Endodermal cell (in vitro differentiated cells): ENCODE data around the gene MTG2. TPM values are rescaled to one million over a fixed set of nuclear protein-coding genes. Genes with fewer than 3 reads are reported as not detected.

ENCODE experiments used
- DNase-seq: peaks from one replicate; pipeline ENCODE4 v3.0.0-alpha.2; 2017
- H3K27ac ChIP-seq: 2 replicates; pipeline ENCODE4 v1.5.1; 2013; ENCODE audit warnings: mild to moderate bottlenecking, low read depth, low read length, moderate library complexity
- H3K27me3 ChIP-seq: 2 replicates; pipeline ENCODE4 v1.6.1; 2013; ENCODE audit warnings: mild to moderate bottlenecking, low read length, moderate library complexity; ENCODE audit not compliant: insufficient read depth, control insufficient read depth, poor library complexity, severe bottlenecking
- H3K36me3 ChIP-seq: 2 replicates; pipeline ENCODE4 v1.7.0; 2013; ENCODE audit warnings: mild to moderate bottlenecking, low read length, moderate library complexity; ENCODE audit not compliant: control insufficient read depth, insufficient read depth
- H3K4me1 ChIP-seq: one replicate; pipeline ENCODE4 v1.7.0; 2013; ENCODE audit warnings: low read length; ENCODE audit not compliant: control insufficient read depth, insufficient read depth
- H3K4me3 ChIP-seq: 2 replicates; pipeline ENCODE4 v1.5.1; 2013; ENCODE audit warnings: mild to moderate bottlenecking, low read length, moderate library complexity
- H3K9ac ChIP-seq: 2 replicates; pipeline ENCODE4 v1.6.1; 2013; ENCODE audit warnings: mild to moderate bottlenecking, low read length, moderate library complexity; ENCODE audit not compliant: poor library complexity, severe bottlenecking; ENCODE audit errors: extremely low read depth
- H3K9me3 ChIP-seq: 2 replicates; pipeline ENCODE4 v1.6.1; 2013; ENCODE audit warnings: mild to moderate bottlenecking, low read length, moderate library complexity; ENCODE audit not compliant: control insufficient read depth
- H3K27ac Mint-ChIP-seq: 2 replicates; pipeline ENCODE4 v1.8.0; 2020; ENCODE audit warnings: mixed read lengths
- H3K27me3 Mint-ChIP-seq: 2 replicates; pipeline ENCODE4 v1.8.0; 2021; ENCODE audit warnings: mild to moderate bottlenecking, mixed read lengths; ENCODE audit not compliant: insufficient read depth
- H3K36me3 Mint-ChIP-seq: 2 replicates; pipeline ENCODE4 v1.8.0; 2020; ENCODE audit warnings: low read depth, mixed read lengths
- H3K4me1 Mint-ChIP-seq: 2 replicates; pipeline ENCODE4 v1.8.0; 2020; ENCODE audit warnings: mixed read lengths
- H3K4me3 Mint-ChIP-seq: 2 replicates; pipeline ENCODE4 v1.8.0; 2020; ENCODE audit warnings: mild to moderate bottlenecking, moderate library complexity, mixed read lengths
- H3K9me3 Mint-ChIP-seq: 2 replicates; pipeline ENCODE4 v1.8.0; 2020; ENCODE audit warnings: mild to moderate bottlenecking, mixed read lengths
- CTCF ChIP-seq: fragments of 200-600 bp; sonication (generic); conservative IDR thresholded peaks from 2 replicates; pipeline ENCODE4 v1.5.0; 2021; ENCODE audit warnings: antibody characterized with exemption, mild to moderate bottlenecking
- WGBS, 2 experiments: methylation state at CpG; one replicate each; pipeline versions ENCODE4 v1.1.5 to v1.1.7; 2013; ENCODE audit warnings: missing lambda C conversion rate in 2 of 2, mixed read lengths in 1 of 2; ENCODE audit not compliant: insufficient coverage in 1 of 2, insufficient read length in 1 of 2; 5-methylcytosine and 5-hydroxymethylcytosine counted together
- total RNA-seq, 2 donors: library from RNA; stranded (reverse); fragmentation: NEBNext Ultra II Directional in 1 of 2; extraction: Animal tissue kit (Norgen Biotek cat#: 25700) in 1 of 2; gene quantifications; 2 replicates in 1 of 2; 3 replicates in 1 of 2; pipeline ENCODE4 v1.2.1, GENCODE V29; 2021

Gene MTG2
- total RNA-seq, 2 donors from 2014 or later = 28.2 to 29.6 TPM

DNA sequence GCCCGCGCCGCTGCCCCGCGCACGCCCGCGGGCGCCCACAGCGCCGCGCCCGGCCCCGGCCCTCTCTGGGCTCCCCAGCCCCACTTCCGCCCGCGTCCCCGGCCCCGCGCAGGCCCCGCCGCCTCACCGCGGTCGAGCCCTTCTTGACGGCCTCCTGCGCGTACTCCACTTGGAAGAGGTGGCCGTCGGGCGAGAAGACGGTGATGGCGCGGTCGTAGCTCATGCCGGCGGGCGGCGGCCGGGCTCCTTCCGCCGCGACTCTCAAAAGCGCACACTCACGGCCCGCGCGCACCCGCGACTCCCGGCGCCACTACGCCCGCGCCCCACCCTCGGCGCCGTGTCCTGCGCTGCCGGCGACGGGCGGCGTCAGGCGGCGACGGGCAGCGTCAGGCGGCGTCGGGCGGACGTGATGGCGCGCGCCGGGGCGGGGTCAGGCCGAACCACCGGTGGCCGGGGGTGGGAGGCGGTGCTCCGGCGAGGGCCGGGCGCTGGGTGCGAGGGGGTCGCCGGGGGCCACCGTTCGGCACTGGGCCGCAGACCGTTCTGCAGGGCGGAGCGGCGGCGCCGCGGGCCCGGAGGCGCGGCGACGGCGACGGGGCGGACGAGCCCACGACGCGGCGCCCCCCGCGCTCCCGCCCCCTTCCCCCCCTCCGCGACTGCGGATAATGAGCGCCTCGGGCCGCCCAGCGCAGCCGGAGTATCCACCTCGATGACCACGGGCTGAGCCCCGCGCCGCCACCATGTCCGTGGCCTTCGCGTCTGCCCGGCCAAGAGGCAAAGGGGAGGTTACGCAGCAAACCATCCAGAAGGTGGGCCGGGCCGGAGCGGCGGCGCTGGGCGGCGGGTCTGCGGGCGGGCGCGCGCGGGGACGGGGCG lies 39.5 kb upstream of the MTG2 start, which contains the start of the genes PSMA7 and SS18L1:
TSS of gene PSMA7 (minus strand) at position 314 of the 876 bp plus-strand sequence. CDS start at position 223, 91 bp downstream.
TSS of gene SS18L1 (plus strand) at position 689 of the 876 bp plus-strand sequence. CDS start at position 741, 52 bp downstream.
- TF ChIP-seq CTCF = no peak
- Histone ChIP-seq H3K4me1 (peaks cover 14% of the 10 kb centered on the region), H3K9me3 (no peaks in the 10 kb centered on the region), H3K9ac (peak within 1 kb of the TSS; percentile 73), H3K27ac (peak within 1 kb of the TSS; percentile 97), H3K27me3 (no peaks in the 10 kb centered on the region), H3K4me3 (peak within 1 kb of the TSS; percentile 86), H3K36me3 (peaks cover 47% of the 10 kb centered on the region)
- Mint-ChIP-seq H3K4me1 (peaks cover 27% of the 10 kb centered on the region), H3K36me3 (peaks cover 39% of the 10 kb centered on the region), H3K4me3 (peak within 1 kb of the TSS; percentile 85), H3K9me3 (no peaks in the 10 kb centered on the region), H3K27ac (peak within 1 kb of the TSS; percentile 94), H3K27me3 (no peaks in the 10 kb centered on the region)
- DNase-seq = peak; percentile 89
- WGBS, 2 experiments = 0% methylated on average over 5 to 147 of the region's 148 CpGs

DNA sequence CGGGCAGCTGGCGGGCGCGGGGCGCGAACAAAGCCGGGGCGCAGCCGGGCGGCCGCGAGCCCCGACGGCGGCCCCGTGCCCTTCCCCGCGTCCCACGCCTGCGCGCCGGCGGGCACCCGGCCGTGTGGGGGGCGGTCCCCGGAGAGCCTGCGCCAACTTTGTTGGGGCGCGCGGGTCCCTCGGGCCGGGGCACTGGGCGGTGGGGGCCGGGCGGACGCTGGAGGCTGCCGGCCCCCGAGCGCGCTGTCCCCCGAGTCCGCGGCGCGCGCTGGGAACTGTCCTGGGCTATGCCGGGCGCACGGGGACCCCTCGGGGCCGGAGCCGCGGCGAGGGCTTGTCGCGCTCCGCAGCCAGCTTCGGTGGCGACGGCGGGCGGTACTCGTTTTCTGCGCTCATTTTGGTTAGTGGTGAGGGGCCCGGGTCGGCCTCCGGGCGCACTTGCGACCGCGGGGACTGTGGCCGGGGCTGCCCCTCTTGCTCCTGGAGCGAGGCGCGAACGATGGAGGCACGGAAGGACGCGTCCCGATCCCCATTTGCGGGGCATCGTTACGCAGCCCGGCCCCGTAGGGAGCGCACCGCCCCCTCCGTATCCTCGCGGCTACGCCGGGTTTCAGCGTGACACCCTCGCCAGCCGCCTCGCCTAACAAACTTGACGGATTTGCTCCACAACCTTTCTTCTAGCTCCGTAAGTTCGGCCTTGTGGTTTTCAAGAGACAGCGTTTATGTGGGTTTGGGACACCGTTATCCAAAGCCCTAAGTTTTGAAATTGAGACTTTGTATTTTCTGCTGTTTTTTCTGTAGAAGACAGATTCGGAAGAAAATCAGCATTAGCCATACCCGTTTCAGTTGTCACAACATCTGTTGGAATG lies 38.6 kb upstream of the MTG2 start:
- Mint-ChIP-seq H3K36me3 (peaks cover 31% of the 10 kb centered on the region), H3K4me1 (peaks cover 28% of the 10 kb centered on the region), H3K4me3 (peak overlapping the region; percentile 85), H3K27ac (peak overlapping the region; percentile 74), H3K27me3 (no peaks in the 10 kb centered on the region), H3K9me3 (no peaks in the 10 kb centered on the region)
- peak overlapping the region; percentile 81 for H3K4me3 ChIP-seq
- TF ChIP-seq CTCF = peak; percentile 24
- peaks cover 38% of the 10 kb centered on the region for H3K36me3 ChIP-seq
- WGBS, 2 experiments = 1 to 3% methylated on average over 45 to 104 of the region's 104 CpGs
- peak; percentile 78 for DNase-seq
- peak overlapping the region; percentile 59 for H3K9ac ChIP-seq
- peaks cover 14% of the 10 kb centered on the region for H3K4me1 ChIP-seq
- peak overlapping the region; percentile 70 for H3K27ac ChIP-seq
- H3K27me3 ChIP-seq = no peaks in the 10 kb centered on the region
- no peaks in the 10 kb centered on the region for H3K9me3 ChIP-seq

DNA sequence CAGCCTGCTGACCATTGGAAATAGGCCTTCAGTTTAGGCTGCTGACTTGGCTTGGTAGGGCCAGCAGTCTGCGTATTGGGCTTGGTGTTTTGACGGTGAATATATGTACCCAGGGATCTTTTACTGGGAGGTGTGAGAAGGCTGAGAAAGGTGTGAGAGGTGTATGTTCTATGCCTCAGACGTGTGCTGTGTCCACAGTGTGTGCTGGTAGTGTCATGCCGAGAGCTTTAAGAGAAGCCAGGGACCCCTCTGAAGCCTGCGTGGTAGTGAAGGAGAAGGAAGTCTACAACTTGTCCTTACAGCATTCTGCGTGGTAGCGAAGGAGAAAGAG lies 37.2 kb upstream of the MTG2 start:
- peaks cover 14% of the 10 kb centered on the region for H3K4me1 ChIP-seq
- Mint-ChIP-seq H3K4me1 (peaks cover 30% of the 10 kb centered on the region), H3K4me3 (peak overlapping the region; percentile 85), H3K27ac (no peak overlapping the region), H3K36me3 (peaks cover 21% of the 10 kb centered on the region), H3K27me3 (no peaks in the 10 kb centered on the region), H3K9me3 (no peaks in the 10 kb centered on the region)
- H3K27me3 ChIP-seq = no peaks in the 10 kb centered on the region
- peak overlapping the region; percentile 81 for H3K4me3 ChIP-seq
- H3K9ac ChIP-seq = no peak overlapping the region
- H3K36me3 ChIP-seq = peaks cover 24% of the 10 kb centered on the region
- no peak for DNase-seq
- 94 to 97% methylated on average over 6 to 7 of the region's 7 CpGs for WGBS, 2 experiments
- no peak for TF ChIP-seq CTCF
- H3K27ac ChIP-seq = no peak overlapping the region
- no peaks in the 10 kb centered on the region for H3K9me3 ChIP-seq
